Neuronal stem cell (in vitro differentiated cells): ENCODE results near the gene OSGIN1.

Experiments
- DNase-seq: peaks from one replicate; pipeline ENCODE4 v3.0.0-alpha.2; 2013; ENCODE audit warnings: low spot score
- H2AFZ ChIP-seq: one replicate; pipeline ENCODE4 v1.6.1; 2013; ENCODE audit warnings: mild to moderate bottlenecking, low read length, inconsistent platforms
- H2AK5ac ChIP-seq: 2 replicates; pipeline ENCODE4 v1.6.1; 2013; ENCODE audit warnings: low read depth, mild to moderate bottlenecking, inconsistent platforms, low read length, moderate library complexity, mixed read lengths
- H2BK120ac ChIP-seq: 2 replicates; pipeline ENCODE4 v1.6.1; 2013; ENCODE audit warnings: low read depth, mild to moderate bottlenecking, inconsistent platforms, low read length, moderate library complexity, mixed read lengths
- H2BK12ac ChIP-seq: one replicate; pipeline ENCODE4 v1.6.1; 2013; ENCODE audit warnings: low read length, inconsistent platforms
- H2BK15ac ChIP-seq: 2 replicates; pipeline ENCODE4 v1.6.1; 2013; ENCODE audit warnings: mild to moderate bottlenecking, low read length, inconsistent platforms, mixed read lengths
- H2BK5ac ChIP-seq: one replicate; pipeline ENCODE4 v1.6.1; 2013; ENCODE audit warnings: inconsistent platforms, mild to moderate bottlenecking, low read length, moderate library complexity
- H3K14ac ChIP-seq: one replicate; pipeline ENCODE4 v1.6.1; 2013; ENCODE audit warnings: low read length, inconsistent platforms
- H3K18ac ChIP-seq: 2 replicates; pipeline ENCODE4 v1.6.1; 2013; ENCODE audit warnings: low read length, inconsistent platforms
- H3K23ac ChIP-seq: 2 replicates; pipeline ENCODE4 v1.6.1; 2013; ENCODE audit warnings: low read depth, mild to moderate bottlenecking, mixed read lengths, low read length, inconsistent platforms; ENCODE audit not compliant: poor library complexity
- H3K27ac ChIP-seq: replicated peaks from 3 replicates; pipeline ENCODE4 v1.5.1; 2013; ENCODE audit warnings: low read length, inconsistent platforms
- H3K27me3 ChIP-seq, 3 experiments: 2 replicates each; pipeline ENCODE4 v1.6.1; 2013; ENCODE audit warnings: low read length in 3 of 3, mild to moderate bottlenecking in 2 of 3, inconsistent platforms in 1 of 3, low read depth in 1 of 3, mixed read lengths in 1 of 3, moderate library complexity in 1 of 3; ENCODE audit not compliant: control insufficient read depth in 3 of 3, insufficient read depth in 3 of 3
- H3K36me3 ChIP-seq, 2 donors: replicated peaks in 1 of 2; 2 replicates each; pipeline ENCODE4 v1.6.1; 2013; ENCODE audit warnings: low read length in 2 of 2; ENCODE audit not compliant: control insufficient read depth in 2 of 2, insufficient read depth in 2 of 2
- H3K4ac ChIP-seq: 2 replicates; pipeline ENCODE4 v1.6.1; 2013; ENCODE audit warnings: inconsistent platforms, mild to moderate bottlenecking, low read length, moderate library complexity
- H3K4me1 ChIP-seq, 2 donors: 1 replicate in 1 of 2; 2 replicates in 1 of 2; pipeline ENCODE4 v1.6.1; 2013; ENCODE audit warnings: low read length in 2 of 2, low read depth in 1 of 2; ENCODE audit not compliant: control insufficient read depth in 2 of 2, insufficient read depth in 1 of 2
- H3K4me2 ChIP-seq: one replicate; pipeline ENCODE4 v1.6.1; 2013; ENCODE audit warnings: mild to moderate bottlenecking, low read length, inconsistent platforms; ENCODE audit not compliant: insufficient read depth, poor library complexity, severe bottlenecking
- H3K4me3 ChIP-seq, 2 donors: 2 replicates each; pipeline ENCODE4 v1.5.1; 2013; ENCODE audit warnings: low read length in 2 of 2, mild to moderate bottlenecking in 2 of 2, inconsistent platforms in 1 of 2, moderate library complexity in 1 of 2
- H3K79me1 ChIP-seq: one replicate; pipeline ENCODE4 v1.6.1; 2013; ENCODE audit warnings: low read depth, mild to moderate bottlenecking, inconsistent platforms, low read length, moderate library complexity
- H3K9ac ChIP-seq: one replicate; pipeline ENCODE4 v1.6.1; 2013; ENCODE audit warnings: mild to moderate bottlenecking, low read depth, low read length, inconsistent platforms; ENCODE audit not compliant: poor library complexity
- H3K9me3 ChIP-seq, 2 donors: replicated peaks in 1 of 2; 2 replicates each; pipeline versions ENCODE3 to v1.6.1; 2013; ENCODE audit warnings: low read length in 2 of 2, mild to moderate bottlenecking in 2 of 2, inconsistent platforms in 1 of 2, low read depth in 1 of 2, mixed read lengths in 1 of 2, moderate library complexity in 1 of 2; ENCODE audit not compliant: control insufficient read depth in 2 of 2, insufficient read depth in 1 of 2
- H4K8ac ChIP-seq: one replicate; pipeline ENCODE4 v1.6.1; 2013; ENCODE audit warnings: low read depth, mild to moderate bottlenecking, inconsistent platforms, low read length, moderate library complexity
- H4K91ac ChIP-seq: one replicate; pipeline ENCODE4 v1.6.1; 2013; ENCODE audit warnings: low read length, low read depth, mild to moderate bottlenecking, inconsistent platforms; ENCODE audit not compliant: poor library complexity
- WGBS, 2 donors: extraction: QIAGEN DNeasy Blood & Tissue Kit; methylation state at CpG; one replicate each; pipeline ENCODE4 v1.1.7; 2013; ENCODE audit warnings: missing lambda C conversion rate in 2 of 2, mixed read lengths in 1 of 2; ENCODE audit not compliant: insufficient read length in 2 of 2, insufficient replicate concordance in 1 of 2; ENCODE audit errors: extremely low coverage in 2 of 2; 5-methylcytosine and 5-hydroxymethylcytosine counted together

Gene OSGIN1

DNA sequence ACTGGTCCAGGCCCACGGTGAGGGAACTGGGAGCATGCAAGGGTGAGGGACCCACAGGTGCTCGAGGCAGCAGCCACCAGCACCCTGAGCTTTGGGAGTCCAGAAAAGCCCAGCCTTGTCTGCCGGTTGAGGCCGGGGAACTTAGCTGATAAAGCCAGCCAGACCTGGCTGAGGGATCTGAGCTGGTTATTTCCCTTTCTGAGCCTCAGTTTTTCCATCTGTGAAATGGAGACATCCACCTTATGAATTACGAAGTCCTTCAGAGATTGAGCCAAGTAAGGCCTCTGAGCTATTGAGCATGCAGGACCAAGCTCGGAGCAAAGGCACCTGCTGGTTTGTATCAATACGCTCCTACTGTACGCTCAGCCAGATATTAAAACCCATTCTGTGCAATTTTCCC lies 28.8 kb downstream of the OSGIN1 start:
- no peak overlapping the region for H2AFZ ChIP-seq
- no peak overlapping the region for H3K4me3 ChIP-seq
- no peak overlapping the region for H4K91ac ChIP-seq
- no peaks in the 10 kb centered on the region for H3K27me3 ChIP-seq
- no peak overlapping the region for H4K8ac ChIP-seq
- no peak overlapping the region for H2AK5ac ChIP-seq
- peaks cover 7 to 55% of the 10 kb centered on the region in 2 donors for H3K36me3 ChIP-seq
- peaks cover 0 to 3% of the 10 kb centered on the region in 2 donors for H3K4me1 ChIP-seq
- no peak overlapping the region for H3K14ac ChIP-seq
- no peak overlapping the region for H3K18ac ChIP-seq
- H2BK120ac ChIP-seq: no peak overlapping the region
- H3K9ac ChIP-seq: no peak overlapping the region
- H2BK5ac ChIP-seq: no peak overlapping the region
- no peak overlapping the region for H2BK15ac ChIP-seq
- no peak for DNase-seq
- no peak overlapping the region for H3K4ac ChIP-seq
- H3K79me1 ChIP-seq: no peaks in the 10 kb centered on the region
- no peak overlapping the region for H2BK12ac ChIP-seq
- no peak overlapping the region for H3K4me2 ChIP-seq
- H3K9me3 ChIP-seq: peaks cover 15 to 53% of the 10 kb centered on the region in 2 donors
- no peak overlapping the region for H3K23ac ChIP-seq
- WGBS, 2 donors: no CpG with 5 or more reads among the region's 8 CpGs
- no peak overlapping the region for H3K27ac ChIP-seq

DNA sequence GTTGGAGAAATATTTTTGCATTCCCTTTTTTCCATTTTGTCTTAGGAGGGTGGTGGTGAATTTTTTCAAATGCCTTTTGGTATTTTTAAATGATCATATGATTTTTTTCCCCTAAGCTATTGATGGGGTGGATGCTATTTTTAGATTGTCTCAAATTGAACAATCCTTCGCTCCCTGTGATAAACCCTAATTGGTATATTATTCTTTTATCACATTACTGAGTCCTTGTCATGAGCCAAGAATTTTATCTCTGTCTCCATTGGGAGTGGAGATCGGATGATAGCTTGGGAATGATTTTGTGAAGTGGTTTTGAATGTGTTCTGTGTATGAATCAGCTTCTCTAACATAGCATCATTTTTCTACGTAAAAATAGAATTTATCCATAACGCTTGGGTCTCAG lies 30.5 kb downstream of the OSGIN1 start:
- H3K4ac ChIP-seq: no peak overlapping the region
- no peak overlapping the region for H3K4me3 ChIP-seq
- no peaks in the 10 kb centered on the region for H3K79me1 ChIP-seq
- no peak overlapping the region for H3K9ac ChIP-seq
- no peak overlapping the region for H4K8ac ChIP-seq
- H3K36me3 ChIP-seq: peaks cover 7 to 48% of the 10 kb centered on the region in 2 donors
- DNase-seq: no peak
- no peak overlapping the region for H2BK12ac ChIP-seq
- WGBS, 2 donors: no CpG with 5 or more reads among the region's 4 CpGs
- no peaks in the 10 kb centered on the region for H3K27me3 ChIP-seq
- H3K9me3 ChIP-seq: peaks cover 11 to 37% of the 10 kb centered on the region in 2 donors
- H3K18ac ChIP-seq: no peak overlapping the region
- no peak overlapping the region for H2BK5ac ChIP-seq
- H3K14ac ChIP-seq: no peak overlapping the region
- H2BK120ac ChIP-seq: no peak overlapping the region
- no peak overlapping the region for H3K4me2 ChIP-seq
- peaks cover 0 to 3% of the 10 kb centered on the region in 2 donors for H3K4me1 ChIP-seq
- H2BK15ac ChIP-seq: no peak overlapping the region
- H3K23ac ChIP-seq: no peak overlapping the region
- H2AFZ ChIP-seq: no peak overlapping the region
- no peak overlapping the region for H4K91ac ChIP-seq
- no peak overlapping the region for H2AK5ac ChIP-seq
- no peak overlapping the region for H3K27ac ChIP-seq

GRCh38 chr16:83989300-83989699 lies 36.3 kb downstream of the OSGIN1 start:
- no peak overlapping the region for H3K4me3 ChIP-seq
- no peaks in the 10 kb centered on the region for H3K27me3 ChIP-seq
- no peak overlapping the region for H4K91ac ChIP-seq
- no CpG with 5 or more reads among the region's 8 CpGs for WGBS, 2 donors
- no peak overlapping the region for H3K23ac ChIP-seq
- H2AFZ ChIP-seq: peak overlapping the region; percentile 81
- H3K4me1 ChIP-seq: peaks cover 5 to 36% of the 10 kb centered on the region in 2 donors
- no peak overlapping the region for H4K8ac ChIP-seq
- H3K14ac ChIP-seq: no peak overlapping the region
- H3K79me1 ChIP-seq: peaks cover 2% of the 10 kb centered on the region
- no peak overlapping the region for H2BK5ac ChIP-seq
- H3K4ac ChIP-seq: no peak overlapping the region
- H3K27ac ChIP-seq: no peak overlapping the region
- no peak overlapping the region for H3K18ac ChIP-seq
- H2AK5ac ChIP-seq: no peak overlapping the region
- no peak overlapping the region for H2BK15ac ChIP-seq
- H3K36me3 ChIP-seq: peaks cover 2 to 21% of the 10 kb centered on the region in 2 donors
- no peak overlapping the region for H3K4me2 ChIP-seq
- peaks cover 0 to 7% of the 10 kb centered on the region in 2 donors for H3K9me3 ChIP-seq
- no peak for DNase-seq
- no peak overlapping the region for H2BK12ac ChIP-seq
- H2BK120ac ChIP-seq: no peak overlapping the region
- no peak overlapping the region for H3K9ac ChIP-seq

DNA sequence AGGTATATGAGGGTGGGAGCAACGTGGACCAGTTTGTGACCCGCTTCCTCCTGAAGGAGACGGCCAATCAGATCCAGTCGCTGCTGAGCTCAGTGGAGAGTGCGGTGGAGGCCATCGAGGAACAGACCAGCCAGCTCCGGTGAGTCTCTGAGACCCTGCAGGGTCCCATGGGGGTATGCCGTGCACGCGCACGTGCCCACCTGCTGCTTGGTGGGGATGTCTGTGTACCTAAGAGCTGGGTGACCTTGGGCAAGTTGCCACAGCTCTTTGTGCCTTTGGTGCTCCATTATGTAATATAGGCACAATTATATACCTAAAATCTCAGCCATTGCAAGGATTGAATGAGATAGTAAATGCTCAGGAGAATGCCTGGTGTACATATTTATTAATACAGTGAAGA lies 37.5 kb downstream of the OSGIN1 start:
- H4K8ac ChIP-seq: no peak overlapping the region
- no peak overlapping the region for H2BK15ac ChIP-seq
- H3K9ac ChIP-seq: no peak overlapping the region
- no peak overlapping the region for H3K14ac ChIP-seq
- peaks cover 2 to 23% of the 10 kb centered on the region in 2 donors for H3K36me3 ChIP-seq
- H2AK5ac ChIP-seq: peak overlapping the region; percentile 3
- no peak overlapping the region for H2BK12ac ChIP-seq
- H3K27ac ChIP-seq: no peak overlapping the region
- peaks cover 0 to 7% of the 10 kb centered on the region in 2 donors for H3K9me3 ChIP-seq
- H3K79me1 ChIP-seq: peaks cover 2% of the 10 kb centered on the region
- H3K4me1 ChIP-seq: peaks cover 16 to 46% of the 10 kb centered on the region in 2 donors
- H3K23ac ChIP-seq: no peak overlapping the region
- no peak overlapping the region for H2BK5ac ChIP-seq
- H3K4ac ChIP-seq: no peak overlapping the region
- no CpG with 5 or more reads among the region's 11 CpGs for WGBS, 2 donors
- no peak for DNase-seq
- peak overlapping the region; percentile 81 for H2AFZ ChIP-seq
- no peak overlapping the region for H3K18ac ChIP-seq
- no peak overlapping the region for H3K4me3 ChIP-seq
- H3K4me2 ChIP-seq: no peak overlapping the region
- H3K27me3 ChIP-seq: no peaks in the 10 kb centered on the region
- H4K91ac ChIP-seq: no peak overlapping the region
- H2BK120ac ChIP-seq: no peak overlapping the region
